ENCODE measurements around the gene ARPC4.

DNA sequence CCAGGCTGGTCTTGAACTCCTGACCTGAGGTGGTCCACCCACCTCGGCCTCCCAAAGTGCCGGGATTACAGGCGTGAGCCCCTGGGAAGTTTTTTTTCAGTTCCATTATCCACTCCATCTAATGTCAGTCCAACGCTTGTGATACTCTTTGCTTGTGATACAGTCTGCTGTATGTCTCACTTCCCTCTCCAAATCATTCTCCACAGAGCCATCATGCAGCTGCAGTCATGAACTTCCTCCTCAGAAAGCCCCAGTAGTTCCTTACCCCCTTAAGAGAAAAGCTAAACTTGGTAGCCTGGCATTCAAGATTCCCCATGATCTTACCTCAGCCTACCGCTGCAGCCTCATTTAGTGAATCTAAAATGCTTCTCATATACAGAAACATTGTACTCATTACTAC lies 2.3 kb downstream of the ARPC4 start:
- TF ChIP-seq GATA3 (IDR thresholded peaks at IDR 0.05; ENCODE audit: low read depth, low read length): no peak
- no peak for TF ChIP-seq GATA2 (IDR thresholded peaks at IDR 0.05; ENCODE audit: low read depth, low read length)

Data from SH-SY5Y (cell line).